HEK293 (cell line): ENCODE measurements around the gene DTHD1.

Experiments
- CTCF ChIA-PET: fragments of 350-600 bp; formaldehyde crosslinking; extraction: SDS; loops from one replicate; lab custom pipeline; 2021; ENCODE audit warnings: antibody characterized with exemption; lab: Yijun Ruan, JAX
- POLR2A ChIA-PET: fragments of 300-600 bp; formaldehyde crosslinking; extraction: SDS; loops from one replicate; lab custom pipeline; 2020; ENCODE audit warnings: antibody characterized with exemption, inconsistent platforms; lab: Yijun Ruan, JAX
- H3K27ac ChIP-seq: fragments of 200-500 bp; sonication (Bioruptor generic); 2 replicates; pipeline ENCODE4 v1.5.1; 2014; ENCODE audit warnings: low read depth, low read length, control low read depth, inconsistent platforms; ENCODE audit errors: extremely low read depth
- H3K36me3 ChIP-seq, 2 experiments: fragments of 200-500 bp in 1 of 2; sonication (Bioruptor generic) in 1 of 2; 1 replicate in 1 of 2; 2 replicates in 1 of 2; pipeline ENCODE4 v1.5.1; 2014 to 2017; ENCODE audit warnings: inconsistent platforms in 2 of 2, low read length in 2 of 2; ENCODE audit not compliant: control insufficient read depth in 2 of 2, insufficient read depth in 1 of 2
- H3K4me1 ChIP-seq: fragments of 200-500 bp; sonication (Bioruptor generic); 2 replicates; pipeline ENCODE4 v1.5.1; 2014; ENCODE audit warnings: mild to moderate bottlenecking, low read length, inconsistent platforms; ENCODE audit not compliant: control insufficient read depth, insufficient read depth
- H3K4me3 ChIP-seq: 2 replicates; pipeline ENCODE4 v1.5.1; 2011; ENCODE audit warnings: low read depth, mild to moderate bottlenecking, control low read depth, low read length, moderate library complexity
- H3K9me3 ChIP-seq: fragments of 200-500 bp; sonication (Bioruptor generic); 2 replicates; pipeline ENCODE4 v1.5.1; 2014; ENCODE audit warnings: low read depth, low read length, inconsistent platforms; ENCODE audit not compliant: control insufficient read depth, insufficient read depth
- GLIS2 ChIP-seq: fragments of 450-650 bp; formaldehyde crosslinking; IDR thresholded peaks from 2 replicates; pipeline ENCODE4 v1.5.1; 2016; ENCODE audit warnings: missing biosample characterization, missing genetic modification characterization
- HOXA7 ChIP-seq: sonication (generic); formaldehyde crosslinking; IDR thresholded peaks from 2 replicates; pipeline ENCODE4 v1.8.1; 2022; ENCODE audit warnings: missing genetic modification reagents, borderline replicate concordance
- KLF9 ChIP-seq: fragments of 450-650 bp; formaldehyde crosslinking; IDR thresholded peaks from 2 replicates; pipeline ENCODE4 v1.5.1; 2016; ENCODE audit warnings: missing biosample characterization, missing genetic modification characterization, low read depth
- OSR2 ChIP-seq: fragments of 450-650 bp; formaldehyde crosslinking; IDR thresholded peaks from 2 replicates; pipeline ENCODE4 v1.5.1; 2016; ENCODE audit warnings: missing biosample characterization, missing genetic modification characterization
- RBAK ChIP-seq: fragments of 450-650 bp; formaldehyde crosslinking; IDR thresholded peaks from 2 replicates; pipeline ENCODE4 v1.5.1; 2016; ENCODE audit warnings: missing biosample characterization, missing genetic modification characterization
- ZBTB1 ChIP-seq: fragments of 450-650 bp; formaldehyde crosslinking; IDR thresholded peaks from 2 replicates; pipeline ENCODE4 v1.5.1; 2016; ENCODE audit warnings: missing biosample characterization, missing genetic modification characterization
- ZBTB20 ChIP-seq: fragments of 450-650 bp; formaldehyde crosslinking; IDR thresholded peaks from 2 replicates; pipeline ENCODE4 v1.5.1; 2016; ENCODE audit warnings: missing biosample characterization, missing genetic modification characterization
- ZBTB8A ChIP-seq: fragments of 450-650 bp; formaldehyde crosslinking; IDR thresholded peaks from 2 replicates; pipeline ENCODE4 v1.5.1; 2016; ENCODE audit warnings: missing biosample characterization, missing genetic modification characterization
- ZFHX2 ChIP-seq: fragments of 450-650 bp; formaldehyde crosslinking; conservative IDR thresholded peaks from 2 replicates; pipeline ENCODE4 v1.5.1; 2016; ENCODE audit warnings: missing biosample characterization, missing genetic modification characterization
- ZFP37 ChIP-seq: fragments of 450-650 bp; formaldehyde crosslinking; IDR thresholded peaks from 2 replicates; pipeline ENCODE4 v1.5.1; 2016; ENCODE audit warnings: missing biosample characterization, missing genetic modification characterization
- ZNF146 ChIP-seq: fragments of 450-650 bp; formaldehyde crosslinking; IDR thresholded peaks from 2 replicates; pipeline ENCODE4 v1.5.1; 2016; ENCODE audit warnings: missing biosample characterization, missing genetic modification characterization
- ZNF184 ChIP-seq: fragments of 450-650 bp; IDR thresholded peaks from 2 replicates; pipeline ENCODE4 v1.5.1; 2018; ENCODE audit warnings: missing biosample characterization, mild to moderate bottlenecking, missing genetic modification characterization
- ZNF274 ChIP-seq, 2 experiments: fragments of 200-500 bp in 1 of 2; fragments of 450-650 bp in 1 of 2; sonication (Bioruptor generic) in 1 of 2; formaldehyde crosslinking in 1 of 2; IDR thresholded peaks; 2 replicates each; pipeline versions ENCODE4 v1.5.1 to v1.6.1; 2014 to 2016; ENCODE audit warnings: borderline replicate concordance in 1 of 2, inconsistent platforms in 1 of 2, low read length in 1 of 2, missing biosample characterization in 1 of 2, missing genetic modification characterization in 1 of 2
- ZNF366 ChIP-seq: fragments of 450-650 bp; formaldehyde crosslinking; conservative IDR thresholded peaks from 2 replicates; pipeline ENCODE4 v1.5.1; 2016; ENCODE audit warnings: missing biosample characterization, missing genetic modification characterization
- ZNF416 ChIP-seq: fragments of 450-650 bp; formaldehyde crosslinking; IDR thresholded peaks from 2 replicates; pipeline ENCODE4 v1.5.1; 2016; ENCODE audit warnings: missing biosample characterization, missing genetic modification characterization
- ZNF510 ChIP-seq: fragments of 450-650 bp; formaldehyde crosslinking; IDR thresholded peaks from 2 replicates; pipeline ENCODE4 v1.5.1; 2018; ENCODE audit warnings: mild to moderate bottlenecking, missing genetic modification characterization, missing biosample characterization; ENCODE audit not compliant: insufficient replicate concordance
- ZNF549 ChIP-seq: fragments of 450-650 bp; IDR thresholded peaks from 2 replicates; pipeline ENCODE4 v1.5.1; 2018; ENCODE audit warnings: missing biosample characterization, missing genetic modification characterization, mild to moderate bottlenecking, inconsistent platforms, moderate library complexity
- ZNF610 ChIP-seq: fragments of 450-650 bp; formaldehyde crosslinking; IDR thresholded peaks from 2 replicates; pipeline ENCODE4 v1.5.1; 2016; ENCODE audit warnings: missing biosample characterization, missing genetic modification characterization, borderline replicate concordance
- ZNF785 ChIP-seq: fragments of 450-650 bp; formaldehyde crosslinking; IDR thresholded peaks from 2 replicates; pipeline ENCODE4 v1.5.1; 2016; ENCODE audit warnings: missing biosample characterization, missing genetic modification characterization
- TF ChIP-seq, protein P1 (sequence below): fragments of 450-650 bp; formaldehyde crosslinking; conservative IDR thresholded peaks from 2 replicates; pipeline ENCODE4 v1.5.1; 2016; ENCODE audit warnings: low read depth, missing biosample characterization, missing genetic modification characterization
- TF ChIP-seq, protein P2 (sequence below): fragments of 450-650 bp; formaldehyde crosslinking; IDR thresholded peaks from 2 replicates; pipeline ENCODE4 v1.5.1; 2016; ENCODE audit warnings: missing biosample characterization, missing genetic modification characterization
- TF ChIP-seq, protein P3 (sequence below): fragments of 450-650 bp; formaldehyde crosslinking; IDR thresholded peaks from 2 replicates; pipeline ENCODE4 v1.5.1; 2016; ENCODE audit warnings: missing biosample characterization, missing genetic modification characterization
- TF ChIP-seq, protein P4 (sequence below): fragments of 450-650 bp; formaldehyde crosslinking; optimal IDR thresholded peaks from 2 replicates; pipeline ENCODE3; 2016; ENCODE audit warnings: missing biosample characterization, mild to moderate bottlenecking, missing genetic modification characterization

Gene DTHD1

DNA sequence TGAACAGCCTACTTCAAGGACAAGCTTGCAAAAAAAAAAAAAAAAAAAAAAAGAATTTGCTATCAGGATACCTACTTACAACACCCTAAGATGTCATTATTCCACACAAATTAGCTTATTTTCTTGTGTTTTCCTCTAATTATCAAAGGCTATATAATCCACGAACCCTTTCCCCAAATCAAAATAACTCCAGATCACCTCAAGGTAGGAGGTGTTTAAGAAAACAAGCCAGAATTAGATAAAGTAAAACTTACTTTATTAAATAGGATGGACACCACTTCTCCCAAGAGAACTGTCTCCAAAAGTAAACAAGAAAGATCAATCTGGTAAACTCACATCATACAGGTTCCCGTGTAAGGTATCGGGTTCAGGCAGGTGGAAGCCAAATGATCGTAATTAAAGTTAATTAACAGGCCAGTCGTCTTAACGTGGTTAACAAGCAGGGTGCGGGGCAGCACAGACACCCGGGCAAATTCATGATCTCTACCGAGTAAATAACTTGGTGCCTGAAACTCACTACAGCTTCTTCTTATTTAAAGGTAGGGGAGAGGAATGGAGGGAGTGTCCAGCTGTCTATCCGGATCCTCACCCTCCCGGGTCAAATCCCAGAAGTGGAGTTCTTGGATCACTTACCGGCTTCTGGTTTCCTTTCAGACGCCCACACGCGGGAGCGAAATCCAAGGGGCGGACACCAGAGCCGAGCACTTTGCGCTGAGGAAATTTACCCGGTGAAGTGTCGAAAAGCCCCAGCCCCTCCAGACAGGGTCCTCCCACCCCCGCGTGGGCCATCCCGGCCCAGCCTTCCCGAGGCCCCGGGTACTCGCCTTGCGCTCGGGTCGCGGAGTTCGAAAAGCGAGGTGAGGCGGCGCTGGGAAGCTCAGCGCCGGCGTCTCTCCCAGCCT lies 37.8 kb upstream of the DTHD1 start (continued):
- no peak for TF ChIP-seq ZNF785 (tag by site-specific recombination)
- no peak for TF ChIP-seq ZBTB1 (tag by site-specific recombination)
- no peak for TF ChIP-seq ZNF610 (tag by site-specific recombination)
- peak; percentile 44 for TF ChIP-seq ZNF366 (tag by site-specific recombination)
- no peak for TF ChIP-seq RBAK
- peak; percentile 93 for TF ChIP-seq ZBTB20 (tag by site-specific recombination)
- TF ChIP-seq, protein P1, sequence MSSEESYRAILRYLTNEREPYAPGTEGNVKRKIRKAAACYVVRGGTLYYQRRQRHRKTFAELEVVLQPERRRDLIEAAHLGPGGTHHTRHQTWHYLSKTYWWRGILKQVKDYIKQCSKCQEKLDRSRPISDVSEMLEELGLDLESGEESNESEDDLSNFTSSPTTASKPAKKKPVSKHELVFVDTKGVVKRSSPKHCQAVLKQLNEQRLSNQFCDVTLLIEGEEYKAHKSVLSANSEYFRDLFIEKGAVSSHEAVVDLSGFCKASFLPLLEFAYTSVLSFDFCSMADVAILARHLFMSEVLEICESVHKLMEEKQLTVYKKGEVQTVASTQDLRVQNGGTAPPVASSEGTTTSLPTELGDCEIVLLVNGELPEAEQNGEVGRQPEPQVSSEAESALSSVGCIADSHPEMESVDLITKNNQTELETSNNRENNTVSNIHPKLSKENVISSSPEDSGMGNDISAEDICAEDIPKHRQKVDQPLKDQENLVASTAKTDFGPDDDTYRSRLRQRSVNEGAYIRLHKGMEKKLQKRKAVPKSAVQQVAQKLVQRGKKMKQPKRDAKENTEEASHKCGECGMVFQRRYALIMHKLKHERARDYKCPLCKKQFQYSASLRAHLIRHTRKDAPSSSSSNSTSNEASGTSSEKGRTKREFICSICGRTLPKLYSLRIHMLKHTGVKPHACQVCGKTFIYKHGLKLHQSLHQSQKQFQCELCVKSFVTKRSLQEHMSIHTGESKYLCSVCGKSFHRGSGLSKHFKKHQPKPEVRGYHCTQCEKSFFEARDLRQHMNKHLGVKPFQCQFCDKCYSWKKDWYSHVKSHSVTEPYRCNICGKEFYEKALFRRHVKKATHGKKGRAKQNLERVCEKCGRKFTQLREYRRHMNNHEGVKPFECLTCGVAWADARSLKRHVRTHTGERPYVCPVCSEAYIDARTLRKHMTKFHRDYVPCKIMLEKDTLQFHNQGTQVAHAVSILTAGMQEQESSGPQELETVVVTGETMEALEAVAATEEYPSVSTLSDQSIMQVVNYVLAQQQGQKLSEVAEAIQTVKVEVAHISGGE (tag by site-specific recombination): peak; percentile 29; the same call in 1 of the 2 replicates
- no peak for TF ChIP-seq GLIS2 (tag by site-specific recombination)
- TF ChIP-seq, protein P2, sequence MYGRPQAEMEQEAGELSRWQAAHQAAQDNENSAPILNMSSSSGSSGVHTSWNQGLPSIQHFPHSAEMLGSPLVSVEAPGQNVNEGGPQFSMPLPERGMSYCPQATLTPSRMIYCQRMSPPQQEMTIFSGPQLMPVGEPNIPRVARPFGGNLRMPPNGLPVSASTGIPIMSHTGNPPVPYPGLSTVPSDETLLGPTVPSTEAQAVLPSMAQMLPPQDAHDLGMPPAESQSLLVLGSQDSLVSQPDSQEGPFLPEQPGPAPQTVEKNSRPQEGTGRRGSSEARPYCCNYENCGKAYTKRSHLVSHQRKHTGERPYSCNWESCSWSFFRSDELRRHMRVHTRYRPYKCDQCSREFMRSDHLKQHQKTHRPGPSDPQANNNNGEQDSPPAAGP (tag by site-specific recombination): no peak

DNA sequence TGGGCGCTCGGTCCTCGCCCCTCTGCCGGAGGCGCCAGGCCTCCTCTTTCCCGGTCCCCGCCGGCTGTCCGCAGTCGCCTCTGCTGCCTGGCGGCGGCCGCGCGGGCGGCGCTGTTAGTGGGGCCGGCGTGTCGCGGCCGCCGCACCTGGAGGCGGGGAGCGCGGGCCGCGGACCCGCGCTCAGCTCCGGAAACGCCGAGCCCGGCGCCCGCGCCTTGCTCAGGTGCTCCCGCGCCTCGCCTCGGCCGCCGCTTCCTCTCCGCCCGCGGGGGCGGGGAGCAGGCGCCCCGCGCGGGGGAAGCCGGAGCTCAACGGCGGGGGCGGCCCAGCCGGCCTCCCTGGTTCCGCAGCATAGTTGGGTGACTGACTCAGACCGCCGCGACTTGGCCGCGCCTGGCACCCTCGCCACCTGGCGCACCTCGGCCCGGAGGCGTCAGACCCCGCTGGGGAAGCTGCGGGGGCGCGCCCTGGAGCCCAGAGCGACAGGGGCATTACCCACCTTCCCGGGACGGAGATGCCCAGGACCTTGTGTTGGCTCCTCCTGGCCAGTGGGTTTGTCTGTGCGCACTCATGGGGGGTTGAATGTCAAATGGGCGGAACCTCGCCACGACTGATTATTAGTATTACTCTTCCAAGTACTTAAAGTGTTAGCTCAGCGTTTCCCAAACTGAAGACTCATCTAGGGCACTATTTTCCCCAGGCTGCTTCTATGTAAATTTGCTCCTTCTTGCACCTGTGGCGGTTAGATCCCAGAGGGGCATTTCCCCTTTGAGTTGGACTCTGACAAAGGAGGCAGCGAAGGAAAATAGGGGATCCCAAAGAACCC lies 36.9 kb upstream of the DTHD1 start, which contains the start of gene ARAP2:
ARAP2 (minus strand) TSS at position 258 of the 826 bp plus-strand sequence. CDS start 15,028 bp downstream, outside the sequence.
- CTCF ChIA-PET: interaction anchor here (0.6 to 1.0 kb wide), 4 partner anchors 71 to 1282 kb away, joined by 3 to 4 read pairs (median 3); no protein-coding TSS in a partner anchor
- H3K4me3 ChIP-seq: peak within 1 kb of the TSS; percentile 79
- POLR2A ChIA-PET: interaction anchor here (0.7 to 1.3 kb wide), 4 partner anchors 9 to 1163 kb away, joined by 3 to 5 read pairs (median 4); no protein-coding TSS in a partner anchor
- H3K36me3 ChIP-seq: no peaks in the 10 kb centered on the region
- H3K27ac ChIP-seq: peak within 1 kb of the TSS; percentile 78
- peaks cover 7% of the 10 kb centered on the region; the same call in 1 of the 2 replicates for H3K4me1 ChIP-seq
- no peaks in the 10 kb centered on the region for H3K9me3 ChIP-seq
- TF ChIP-seq KLF9: 0 out of 2 replicates have a peak, but pooled peaks have one; percentile 26
- TF ChIP-seq ZNF184 (tag by site-specific recombination): no peak
- no peak for TF ChIP-seq ZFP37
- TF ChIP-seq ZNF146 (tag by site-specific recombination): no peak
- TF ChIP-seq OSR2 (tag by site-specific recombination): no peak
- TF ChIP-seq, protein P3, sequence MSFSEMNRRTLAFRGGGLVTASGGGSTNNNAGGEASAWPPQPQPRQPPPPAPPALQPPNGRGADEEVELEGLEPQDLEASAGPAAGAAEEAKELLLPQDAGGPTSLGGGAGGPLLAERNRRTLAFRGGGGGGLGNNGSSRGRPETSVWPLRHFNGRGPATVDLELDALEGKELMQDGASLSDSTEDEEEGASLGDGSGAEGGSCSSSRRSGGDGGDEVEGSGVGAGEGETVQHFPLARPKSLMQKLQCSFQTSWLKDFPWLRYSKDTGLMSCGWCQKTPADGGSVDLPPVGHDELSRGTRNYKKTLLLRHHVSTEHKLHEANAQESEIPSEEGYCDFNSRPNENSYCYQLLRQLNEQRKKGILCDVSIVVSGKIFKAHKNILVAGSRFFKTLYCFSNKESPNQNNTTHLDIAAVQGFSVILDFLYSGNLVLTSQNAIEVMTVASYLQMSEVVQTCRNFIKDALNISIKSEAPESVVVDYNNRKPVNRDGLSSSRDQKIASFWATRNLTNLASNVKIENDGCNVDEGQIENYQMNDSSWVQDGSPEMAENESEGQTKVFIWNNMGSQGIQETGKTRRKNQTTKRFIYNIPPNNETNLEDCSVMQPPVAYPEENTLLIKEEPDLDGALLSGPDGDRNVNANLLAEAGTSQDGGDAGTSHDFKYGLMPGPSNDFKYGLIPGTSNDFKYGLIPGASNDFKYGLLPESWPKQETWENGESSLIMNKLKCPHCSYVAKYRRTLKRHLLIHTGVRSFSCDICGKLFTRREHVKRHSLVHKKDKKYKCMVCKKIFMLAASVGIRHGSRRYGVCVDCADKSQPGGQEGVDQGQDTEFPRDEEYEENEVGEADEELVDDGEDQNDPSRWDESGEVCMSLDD (tag by site-specific recombination): no peak; the same call in 1 of the 2 replicates
- TF ChIP-seq ZNF274 (IDR thresholded peaks at IDR 0.05; ENCODE audit: low read length): no peak
- TF ChIP-seq ZNF274 (tag by site-specific recombination; IDR thresholded peaks at IDR 0.05; ENCODE audit: borderline replicate concordance): no peak
- TF ChIP-seq ZBTB8A (tag by site-specific recombination): 0 out of 2 replicates have a peak, but pooled peaks have one; percentile 2
- no peak for TF ChIP-seq ZNF549 (tag by site-specific recombination)
- peak; percentile 64 for TF ChIP-seq GLIS2 (tag by site-specific recombination)
- TF ChIP-seq ZNF416 (tag by site-specific recombination): no peak
- TF ChIP-seq, protein P4, sequence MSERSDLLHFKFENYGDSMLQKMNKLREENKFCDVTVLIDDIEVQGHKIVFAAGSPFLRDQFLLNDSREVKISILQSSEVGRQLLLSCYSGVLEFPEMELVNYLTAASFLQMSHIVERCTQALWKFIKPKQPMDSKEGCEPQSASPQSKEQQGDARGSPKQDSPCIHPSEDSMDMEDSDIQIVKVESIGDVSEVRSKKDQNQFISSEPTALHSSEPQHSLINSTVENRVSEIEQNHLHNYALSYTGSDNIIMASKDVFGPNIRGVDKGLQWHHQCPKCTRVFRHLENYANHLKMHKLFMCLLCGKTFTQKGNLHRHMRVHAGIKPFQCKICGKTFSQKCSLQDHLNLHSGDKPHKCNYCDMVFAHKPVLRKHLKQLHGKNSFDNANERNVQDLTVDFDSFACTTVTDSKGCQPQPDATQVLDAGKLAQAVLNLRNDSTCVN (tag by site-specific recombination): peak; percentile 74
- TF ChIP-seq HOXA7 (CRISPR knock-in tag): no peak
- TF ChIP-seq, protein P2 (tag by site-specific recombination): no peak
- TF ChIP-seq ZNF510 (tag by site-specific recombination): no peak
- TF ChIP-seq ZFHX2 (tag by site-specific recombination): peak; percentile 88
